ENCODE measurements around the gene RNGTT.

- TF ChIP-seq CTCF (conservative IDR thresholded peaks at IDR 0.05; ENCODE audit: low read length) (peak; percentile 76), EZH2phosphoT487 (IDR thresholded peaks at IDR 0.05; ENCODE audit: borderline replicate concordance) (no peak)
These were observed 92.6 kb downstream of the RNGTT start for GRCh38 chr6:88870717-88871330.

Measured in Loucy (cell line).